GM21786 (cell line): Measurements from ENCODE around the gene PLEKHM2.
"Not testable (repeated sequence)": the region's sequence is repeated elsewhere in the genome, so short reads cannot be mapped to it uniquely, and the experiment has no call there.

Source experiments
- ATAC-seq: cut with Tn5 transposase; IDR thresholded peaks from one replicate; pipeline ENCODE4 v1.9.1; 2021; ENCODE audit not compliant: unreplicated experiment

Gene PLEKHM2

DNA sequence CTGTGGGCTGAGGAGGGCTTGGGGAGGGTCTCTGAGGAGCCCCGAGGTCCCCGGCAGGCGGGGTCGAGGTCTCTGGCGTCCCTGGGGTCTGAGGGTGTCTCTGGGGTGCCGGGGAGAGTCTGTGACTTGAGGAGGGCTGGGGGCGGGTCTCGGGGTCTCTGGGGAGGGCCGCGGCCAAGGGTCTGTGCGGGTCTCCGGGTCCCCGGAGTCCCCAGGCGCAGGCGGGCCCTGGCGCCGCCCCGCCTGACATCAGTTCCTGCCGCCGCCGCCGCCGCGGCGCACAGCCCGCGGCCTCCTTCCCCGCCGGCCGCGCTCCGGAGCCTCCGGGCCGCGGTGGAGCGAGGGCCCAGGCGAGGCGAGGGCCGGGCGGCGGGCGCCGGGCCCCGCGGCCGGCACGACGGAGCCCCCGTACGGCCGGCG lies at the start of gene PLEKHM2:
Gene PLEKHM2, plus strand, starts transcription at position 279 of the 420 bp plus-strand sequence. CDS start 239 bp downstream, outside the sequence.
- ATAC-seq, result peak; percentile 44

DNA sequence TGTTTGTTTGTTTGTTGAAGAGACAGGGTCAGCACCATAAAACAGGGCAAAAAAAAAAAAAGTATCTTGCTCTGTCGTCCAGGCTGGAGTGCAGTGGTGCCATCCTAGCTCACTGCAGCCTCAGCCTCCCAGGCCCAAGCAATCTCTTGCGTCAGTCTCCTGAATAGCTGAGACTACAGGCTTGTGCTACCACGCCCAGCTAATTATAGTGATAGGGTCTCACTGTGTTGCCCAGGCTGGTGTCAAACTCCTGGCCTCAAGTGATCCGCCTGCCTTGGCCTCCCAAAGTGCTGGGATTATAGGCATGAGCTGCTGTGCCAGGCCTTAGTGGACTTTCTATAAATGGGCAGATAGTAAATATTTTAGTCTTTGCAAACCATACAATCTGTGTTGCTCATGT lies 47.7 kb upstream of the PLEKHM2 start:
- no peak for ATAC-seq

DNA sequence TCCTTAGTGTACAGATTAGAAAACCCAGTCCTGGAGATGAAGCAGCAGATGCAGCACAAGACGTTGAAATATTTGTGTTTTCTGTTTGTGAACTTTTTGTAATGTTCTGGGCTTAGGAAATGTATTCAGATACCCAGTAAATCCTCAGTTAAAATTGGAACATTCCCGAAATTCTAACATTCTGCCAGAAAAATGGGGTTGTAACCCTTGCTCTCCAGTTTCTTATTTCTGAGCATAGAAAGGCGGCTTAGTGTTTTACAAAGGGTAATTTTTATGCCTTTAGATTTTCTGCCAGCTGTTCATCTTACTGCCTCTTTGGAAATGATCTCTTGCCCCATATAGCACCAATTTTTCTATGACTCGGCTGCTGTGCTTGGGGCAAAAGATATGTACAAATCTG lies 46.3 kb upstream of the PLEKHM2 start:
- no peak for ATAC-seq

- no peak for ATAC-seq
Measured at GRCh38 chr1:15639262-15639661, 44.9 kb upstream of the PLEKHM2 start.

DNA sequence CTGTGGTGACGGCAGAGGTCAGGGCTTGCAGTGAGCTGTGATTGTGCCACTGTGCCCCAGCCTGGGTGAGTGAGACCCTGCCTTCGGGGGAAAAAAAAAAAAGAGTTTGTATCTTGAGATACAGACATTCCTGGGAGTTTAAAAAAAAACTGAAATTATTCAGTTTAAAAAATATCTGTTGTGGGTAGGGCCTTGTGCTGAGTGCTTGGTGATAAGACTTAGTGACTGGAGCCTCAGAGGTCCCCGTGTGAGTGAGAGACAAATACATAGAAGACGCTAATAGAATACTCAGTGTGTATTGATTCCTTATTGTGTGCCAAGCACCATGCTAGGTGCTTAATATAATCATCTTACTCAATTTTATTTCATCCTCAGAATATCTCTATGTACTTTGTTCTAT lies 44.2 kb upstream of the PLEKHM2 start:
- no peak for ATAC-seq

DNA sequence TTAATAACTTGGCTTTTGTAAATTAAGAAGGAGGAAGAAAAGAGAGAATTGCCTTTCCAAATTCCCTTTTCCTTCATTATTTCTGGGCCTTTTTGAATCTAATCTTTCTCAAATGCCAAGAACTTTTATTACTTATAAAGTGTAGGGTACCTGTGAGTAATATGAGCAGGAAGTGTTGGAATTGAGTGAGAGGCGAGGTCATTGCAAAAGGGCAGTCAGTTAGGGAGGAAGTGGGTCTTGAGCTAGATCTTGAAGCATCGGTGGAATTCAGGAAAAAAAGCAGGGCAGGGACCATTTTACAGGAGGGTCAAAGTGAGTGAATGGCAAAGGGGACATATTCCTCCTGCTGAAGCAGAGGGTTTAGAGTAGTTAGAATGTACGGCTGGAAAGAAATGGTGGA lies 43.5 kb upstream of the PLEKHM2 start:
- no peak for ATAC-seq

DNA sequence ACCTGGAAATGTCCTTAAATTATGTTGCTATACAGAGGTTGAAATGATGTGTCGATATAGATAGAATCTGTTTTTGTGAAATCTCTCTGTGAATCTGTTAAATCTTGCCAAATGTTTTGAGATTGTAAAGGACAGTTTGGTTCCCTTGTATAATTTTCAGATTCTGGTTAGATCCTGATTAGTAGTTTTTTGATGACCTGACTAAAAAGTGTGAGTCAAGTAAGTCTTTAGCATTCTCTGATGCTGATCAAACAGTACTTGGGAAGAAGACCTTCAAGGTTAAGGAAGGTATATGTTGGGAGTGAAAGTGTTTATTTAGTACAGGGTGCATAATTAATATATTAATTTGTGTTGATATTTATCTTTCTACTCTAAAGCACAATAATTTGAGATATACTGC lies 34.2 kb upstream of the PLEKHM2 start:
- ATAC-seq, result no peak

GRCh38 chr1:15650433-15650832 lies 33.7 kb upstream of the PLEKHM2 start:
- ATAC-seq, result no peak

DNA sequence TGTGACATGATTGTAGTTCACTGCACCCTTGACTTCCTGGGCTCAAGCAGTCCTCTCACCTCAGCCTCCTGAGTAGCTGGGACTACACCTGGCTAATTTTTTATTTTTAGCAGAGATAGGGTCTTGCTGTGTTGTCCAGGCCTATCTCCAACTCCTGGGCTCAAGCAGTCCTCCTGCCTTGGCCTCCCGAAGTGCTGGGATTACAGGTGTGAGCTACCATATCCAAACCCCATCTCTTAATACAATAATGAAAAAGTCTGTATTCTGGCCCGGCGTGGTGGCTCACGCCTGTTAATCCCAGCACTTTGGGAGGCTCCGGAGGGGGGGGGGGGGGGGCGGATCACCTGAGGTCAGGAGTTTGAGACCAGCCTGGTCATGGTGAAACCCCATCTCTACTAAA lies 32.0 kb upstream of the PLEKHM2 start:
- not testable (repeated sequence) for ATAC-seq

GRCh38 chr1:15654091-15654690 lies 29.9 kb upstream of the PLEKHM2 start:
- no peak for ATAC-seq

- ATAC-seq, result no peak
Measured at GRCh38 chr1:15656464-15656863, 27.7 kb upstream of the PLEKHM2 start.

DNA sequence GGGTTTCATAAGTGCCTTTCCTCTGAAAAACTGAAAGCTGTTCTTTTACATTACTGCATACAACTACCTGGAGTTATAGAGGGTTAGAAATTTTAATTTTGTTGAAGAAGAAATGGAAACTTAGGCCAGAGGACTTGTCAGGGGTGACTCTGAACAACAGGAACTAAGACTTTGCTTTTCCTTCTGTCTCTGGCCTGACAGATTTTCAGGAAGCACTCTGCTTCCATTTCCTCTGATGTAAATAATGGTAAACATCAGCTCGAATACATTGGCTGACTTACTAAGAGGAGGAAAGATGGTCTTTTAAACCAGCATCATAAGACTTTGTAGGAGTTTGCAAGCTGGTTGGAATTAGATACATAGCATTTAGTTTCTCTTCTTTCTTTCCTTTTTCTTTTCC lies 27.1 kb upstream of the PLEKHM2 start:
- no peak for ATAC-seq

- no peak for ATAC-seq
Measured at GRCh38 chr1:15660151-15660550, 24.0 kb upstream of the PLEKHM2 start.

- no peak for ATAC-seq
Measured at GRCh38 chr1:15662477-15662876, 21.6 kb upstream of the PLEKHM2 start.

DNA sequence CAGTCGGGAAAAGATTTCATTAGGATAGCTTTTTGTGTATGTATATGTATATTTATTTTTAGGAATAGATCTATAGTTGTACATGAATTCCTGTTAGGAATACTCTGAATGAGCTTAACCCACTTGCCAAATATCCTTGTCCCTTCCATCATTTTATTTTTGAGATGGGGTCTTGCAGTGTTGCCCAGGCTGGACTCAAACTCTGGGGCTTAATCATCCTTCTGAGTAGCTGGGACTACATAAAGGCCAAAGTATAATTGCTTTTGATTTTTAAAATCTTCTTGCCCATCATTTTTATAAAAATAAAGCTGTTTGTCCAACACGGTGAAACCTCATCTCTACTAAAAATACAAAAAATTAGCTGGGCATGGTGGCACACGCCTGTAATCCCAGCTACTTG lies 20.2 kb upstream of the PLEKHM2 start:
- no peak for ATAC-seq

DNA sequence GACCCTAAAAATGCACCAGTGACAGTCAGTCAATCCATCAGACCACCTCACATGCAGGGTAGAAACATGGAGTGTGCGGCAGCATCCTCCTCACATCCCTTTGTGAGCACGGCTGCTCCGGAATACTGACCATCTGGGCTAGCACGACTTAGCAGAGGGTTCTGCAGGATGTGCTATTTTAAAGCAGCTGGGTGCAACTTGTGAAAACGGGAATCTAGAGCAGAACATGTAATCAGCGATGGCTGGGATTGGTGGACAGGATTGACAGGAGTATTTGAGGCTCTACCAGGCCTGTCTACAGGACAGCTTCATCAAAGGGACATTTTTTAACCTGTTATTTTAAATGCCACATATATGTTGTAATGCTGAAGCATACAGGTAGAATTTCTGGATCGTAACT lies 16.8 kb upstream of the PLEKHM2 start:
- ATAC-seq, result no peak

- ATAC-seq, result no peak
Measured at GRCh38 chr1:15668089-15668754, 15.9 kb upstream of the PLEKHM2 start.

DNA sequence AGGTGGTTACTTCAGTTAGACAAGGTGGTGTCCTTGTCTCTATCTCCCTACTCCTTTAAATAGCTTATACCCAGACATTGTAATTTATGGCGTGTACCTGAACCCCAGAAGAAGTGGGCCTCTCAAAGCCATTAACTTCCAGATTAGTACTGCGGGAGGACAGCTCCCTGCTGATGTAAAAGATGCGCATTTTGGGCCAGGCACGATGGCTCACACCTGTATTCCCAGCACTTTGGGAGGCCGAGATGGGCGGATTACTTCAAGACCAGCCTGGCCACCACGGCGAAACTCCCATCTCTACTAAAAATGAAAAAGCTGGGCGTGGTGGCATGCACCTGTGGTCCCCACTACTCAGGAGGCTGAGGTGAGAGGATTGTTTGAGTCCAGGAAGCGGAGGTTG lies 15.0 kb upstream of the PLEKHM2 start:
- no peak for ATAC-seq

DNA sequence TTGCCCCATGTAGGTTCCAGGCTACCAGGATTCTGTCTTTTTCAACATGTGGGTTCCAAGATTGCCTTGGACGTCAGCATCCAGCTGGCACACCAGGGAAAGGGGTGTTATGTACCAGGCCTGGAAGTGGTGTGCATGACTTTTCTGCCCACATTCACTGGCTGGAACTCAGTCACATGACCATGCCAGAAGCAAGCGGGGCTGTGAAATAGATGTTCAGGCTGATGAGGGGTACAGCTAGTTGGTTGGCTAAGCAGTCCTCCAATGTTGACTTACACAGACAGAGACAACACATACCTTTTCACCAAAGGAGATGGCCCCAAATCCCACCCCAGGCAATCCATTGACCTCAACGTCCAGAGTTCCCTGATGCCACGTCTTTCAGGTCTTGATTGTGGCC lies 14.3 kb upstream of the PLEKHM2 start:
- no peak for ATAC-seq

DNA sequence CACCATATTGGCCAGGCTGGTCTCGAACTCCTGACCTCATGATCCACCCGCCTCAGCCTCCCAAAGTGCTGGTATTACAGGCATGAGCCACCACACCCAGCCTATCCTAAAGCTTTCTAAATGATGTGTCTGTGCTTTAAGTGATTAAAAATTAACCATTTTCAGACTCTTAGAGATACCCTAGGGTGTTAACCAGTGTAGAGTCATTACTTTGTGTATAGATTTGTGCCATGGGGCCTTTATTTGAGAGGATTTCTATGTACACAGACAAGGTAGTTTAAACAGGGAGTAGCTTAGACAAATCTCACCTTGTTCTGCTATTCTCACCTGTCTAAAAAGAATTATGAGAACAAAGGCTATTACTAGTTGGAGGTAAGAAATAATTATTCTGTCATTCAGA lies 12.7 kb upstream of the PLEKHM2 start:
- ATAC-seq, result no peak

DNA sequence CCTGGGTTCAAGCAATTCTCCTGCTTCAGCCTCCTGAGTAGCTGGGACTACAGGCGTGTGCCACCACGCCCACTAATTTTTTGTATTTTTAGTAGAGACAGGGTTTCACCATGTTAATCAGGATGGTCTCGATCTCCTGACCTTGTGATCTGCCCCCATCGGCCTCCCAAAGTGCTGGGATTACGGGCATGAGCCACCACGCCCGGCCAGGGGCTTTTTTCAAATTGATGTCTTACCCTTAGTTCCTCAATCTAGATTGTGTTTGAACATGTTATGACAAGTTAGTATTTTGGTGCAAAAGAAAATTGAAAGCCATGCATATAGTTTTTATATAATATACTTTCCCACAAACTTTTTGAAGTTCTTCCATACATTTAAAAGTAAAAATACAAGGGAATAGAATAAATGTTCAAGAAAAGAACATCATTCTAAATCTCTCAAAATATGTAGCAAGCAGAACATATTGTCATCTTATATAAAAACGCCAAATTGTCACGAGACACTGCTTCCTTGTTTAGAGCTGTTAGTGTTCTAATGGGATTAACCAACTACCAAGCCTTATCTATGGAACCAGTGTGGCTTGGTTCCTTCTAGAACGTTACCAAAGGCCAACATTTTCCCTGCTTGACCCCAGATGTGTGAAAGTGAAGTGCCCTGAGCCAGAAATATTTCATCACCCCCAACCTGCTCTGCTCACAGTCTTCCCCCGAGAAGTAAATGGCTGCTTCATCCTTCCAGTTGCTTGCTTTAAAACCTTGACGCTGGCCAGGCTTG lies 9.5 kb upstream of the PLEKHM2 start:
- ATAC-seq, result no peak

DNA sequence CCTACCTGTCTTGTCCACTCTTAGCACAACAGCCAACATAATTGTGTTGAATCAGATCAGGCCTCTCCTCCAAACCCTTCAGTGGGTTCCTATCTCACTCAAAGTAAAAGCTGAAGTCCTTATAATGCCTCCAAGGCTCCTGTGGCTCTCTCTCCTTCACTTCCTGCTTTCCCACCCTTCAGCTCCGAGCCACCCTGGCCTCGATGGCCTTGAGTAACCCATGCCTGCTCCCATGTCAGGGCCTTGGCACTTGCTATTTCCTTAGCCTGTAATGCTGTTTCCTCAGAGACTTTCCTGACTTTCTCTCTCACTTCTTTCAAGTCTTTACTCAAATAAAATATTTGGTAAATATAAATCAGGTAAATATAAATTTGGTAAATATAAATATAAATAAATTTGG lies 8.1 kb upstream of the PLEKHM2 start:
- ATAC-seq, result no peak
